Measurements from ENCODE around the gene TBP. TPM values are rescaled to one million over a fixed set of nuclear protein-coding genes. Genes with fewer than 3 reads are reported as not detected.

The TBP gene
- total RNA-seq, 1 donor from 2014 or later: 21.6 TPM

DNA sequence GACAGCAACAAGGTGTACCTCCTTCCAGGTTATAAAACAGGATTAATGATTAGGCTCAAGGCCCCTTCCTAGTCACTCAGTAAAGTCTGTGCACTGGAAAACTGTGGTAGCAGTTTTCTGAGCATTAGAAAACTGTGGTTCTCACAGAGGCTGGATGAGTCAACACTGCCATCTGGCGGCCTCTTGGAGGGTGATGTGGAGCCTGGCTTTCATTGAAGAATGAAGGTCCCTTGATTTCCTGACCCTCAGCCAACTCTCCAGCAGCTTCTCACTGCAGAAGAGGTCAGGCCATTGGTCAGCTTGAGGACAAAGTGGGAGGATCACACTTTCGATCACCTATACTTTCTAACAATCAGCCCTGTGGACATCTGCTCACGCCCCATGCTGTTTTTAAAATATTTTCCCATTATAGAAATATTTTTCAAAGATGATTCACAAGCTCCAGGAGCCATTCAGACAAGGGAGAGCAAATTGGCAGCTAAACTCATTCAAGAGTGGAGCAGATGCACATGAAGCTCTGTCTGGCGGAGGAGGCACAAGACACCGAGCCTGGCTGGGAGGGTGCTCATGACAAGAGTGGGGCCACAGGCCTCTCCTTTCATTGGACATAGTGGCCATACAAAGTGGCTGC lies 24.2 kb upstream of the TBP start:
- intact Hi-C loops (cut with micrococcal nuclease): loop anchor here (1.0 to 5.0 kb wide), 4 partner anchors 578 to 1635 kb away; no protein-coding TSS in a partner anchor
- Mint-ChIP-seq H3K27me3 (no peaks in the 10 kb centered on the region), H3K27ac (no peak overlapping the region), H3K9me3 (no peaks in the 10 kb centered on the region), H3K4me1 (no peaks in the 10 kb centered on the region), H3K4me3 (no peak overlapping the region), H3K36me3 (ENCODE audit: low read depth) (peaks cover 20% of the 10 kb centered on the region)
- TF ChIP-seq, protein P1, sequence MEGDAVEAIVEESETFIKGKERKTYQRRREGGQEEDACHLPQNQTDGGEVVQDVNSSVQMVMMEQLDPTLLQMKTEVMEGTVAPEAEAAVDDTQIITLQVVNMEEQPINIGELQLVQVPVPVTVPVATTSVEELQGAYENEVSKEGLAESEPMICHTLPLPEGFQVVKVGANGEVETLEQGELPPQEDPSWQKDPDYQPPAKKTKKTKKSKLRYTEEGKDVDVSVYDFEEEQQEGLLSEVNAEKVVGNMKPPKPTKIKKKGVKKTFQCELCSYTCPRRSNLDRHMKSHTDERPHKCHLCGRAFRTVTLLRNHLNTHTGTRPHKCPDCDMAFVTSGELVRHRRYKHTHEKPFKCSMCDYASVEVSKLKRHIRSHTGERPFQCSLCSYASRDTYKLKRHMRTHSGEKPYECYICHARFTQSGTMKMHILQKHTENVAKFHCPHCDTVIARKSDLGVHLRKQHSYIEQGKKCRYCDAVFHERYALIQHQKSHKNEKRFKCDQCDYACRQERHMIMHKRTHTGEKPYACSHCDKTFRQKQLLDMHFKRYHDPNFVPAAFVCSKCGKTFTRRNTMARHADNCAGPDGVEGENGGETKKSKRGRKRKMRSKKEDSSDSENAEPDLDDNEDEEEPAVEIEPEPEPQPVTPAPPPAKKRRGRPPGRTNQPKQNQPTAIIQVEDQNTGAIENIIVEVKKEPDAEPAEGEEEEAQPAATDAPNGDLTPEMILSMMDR (IDR thresholded peaks at IDR 0.05): peak; percentile 61
- peak; percentile 31 for DNase-seq
- POLR2A ChIA-PET: no interaction called here
- CTCF ChIA-PET: interaction anchor here (1.3 to 4.8 kb wide), 7 partner anchors 12 to 1635 kb away, joined by 3 to 27 read pairs (median 8); no protein-coding TSS in a partner anchor
- ATAC-seq (ENCODE audit: low read depth): peak; percentile 61

DNA sequence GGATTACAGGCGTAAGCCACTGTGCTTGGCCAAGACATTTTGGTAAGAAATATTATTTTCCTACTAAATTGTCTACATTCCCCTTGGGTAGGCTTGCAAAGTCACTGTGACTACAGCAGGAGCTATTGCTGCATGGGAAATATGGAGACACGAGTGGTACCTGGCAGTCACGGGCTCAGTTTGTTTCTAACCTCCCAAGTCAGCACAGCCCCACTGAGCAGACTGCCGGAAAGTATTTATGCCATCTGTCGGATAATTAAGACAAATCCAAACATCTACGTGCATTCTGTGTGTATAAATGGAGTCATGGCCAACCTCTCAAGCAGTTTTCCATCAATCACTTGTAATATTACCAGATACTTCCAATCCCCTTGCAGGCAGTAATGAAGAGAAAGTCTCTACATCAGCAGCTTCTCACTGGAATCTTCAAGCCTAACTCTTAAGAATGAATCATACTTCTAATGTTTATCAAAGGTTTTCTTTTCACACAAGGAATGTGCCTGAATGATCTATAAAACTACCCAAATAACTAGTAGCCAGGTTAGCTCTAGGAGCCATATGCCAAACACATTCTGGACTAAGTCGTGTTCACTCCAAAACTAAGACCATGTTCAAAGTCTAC lies 21.2 kb upstream of the TBP start:
- DNase-seq (no peak), ATAC-seq (ENCODE audit: low read depth) (no peak)
- Mint-ChIP-seq H3K27ac (no peak overlapping the region), H3K9me3 (no peaks in the 10 kb centered on the region), H3K4me3 (no peak overlapping the region), H3K27me3 (no peaks in the 10 kb centered on the region), H3K4me1 (no peaks in the 10 kb centered on the region), H3K36me3 (ENCODE audit: low read depth) (peaks cover 50% of the 10 kb centered on the region)
- TF ChIP-seq, protein P1 (IDR thresholded peaks at IDR 0.05): no peak
- intact Hi-C loops (cut with micrococcal nuclease): loop anchor here (5.0 kb wide), 1 partner anchor 581 kb away; no protein-coding TSS in a partner anchor
- POLR2A ChIA-PET: no interaction called here
- CTCF ChIA-PET: no interaction called here

DNA sequence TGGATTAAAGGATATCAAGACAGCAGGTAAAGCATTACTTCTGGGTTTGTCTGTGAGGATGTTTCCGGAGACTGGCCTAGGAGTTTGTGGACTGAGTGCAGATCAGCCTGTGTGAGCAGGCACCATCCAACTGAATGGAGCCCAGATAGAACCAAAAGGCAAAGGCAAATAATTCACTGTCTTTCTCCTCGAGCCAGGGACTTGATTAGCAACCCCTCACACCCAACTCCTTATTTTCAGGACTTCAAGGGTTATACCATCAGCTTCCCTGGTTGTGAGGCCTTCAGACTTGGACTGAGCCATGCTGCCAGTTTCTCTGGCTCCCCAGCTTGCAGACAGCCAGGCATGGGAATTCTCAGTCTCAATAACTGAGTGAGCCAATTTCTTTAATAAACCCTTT lies 20.4 kb upstream of the TBP start:
- no peak overlapping the region for H3K27ac Mint-ChIP-seq
- intact Hi-C loops (cut with micrococcal nuclease): loop anchor here (5.0 kb wide), 1 partner anchor 581 kb away; no protein-coding TSS in a partner anchor
- H3K4me3 Mint-ChIP-seq: no peak overlapping the region
- TF ChIP-seq, protein P1 (IDR thresholded peaks at IDR 0.05): no peak
- peaks cover 3% of the 10 kb centered on the region for H3K4me1 Mint-ChIP-seq
- peaks cover 57% of the 10 kb centered on the region for H3K36me3 Mint-ChIP-seq (ENCODE audit: low read depth)
- DNase-seq: no peak
- POLR2A ChIA-PET: no interaction called here
- no peaks in the 10 kb centered on the region for H3K9me3 Mint-ChIP-seq
- CTCF ChIA-PET: no interaction called here
- no peak for ATAC-seq (ENCODE audit: low read depth)
- no peaks in the 10 kb centered on the region for H3K27me3 Mint-ChIP-seq

- CTCF ChIA-PET: no interaction called here
- TF ChIP-seq, protein P1 (IDR thresholded peaks at IDR 0.05): no peak
- Mint-ChIP-seq H3K9me3 (no peaks in the 10 kb centered on the region), H3K36me3 (ENCODE audit: low read depth) (peaks cover 66% of the 10 kb centered on the region), H3K4me3 (no peak overlapping the region), H3K27ac (no peak overlapping the region), H3K27me3 (no peaks in the 10 kb centered on the region), H3K4me1 (peaks cover 9% of the 10 kb centered on the region)
- DNase-seq (no peak), ATAC-seq (ENCODE audit: low read depth) (no peak)
- intact Hi-C loops (cut with micrococcal nuclease): no loop called here
- POLR2A ChIA-PET: interaction anchor here (0.7 kb wide), 1 partner anchor 22 kb away, joined by 4 read pairs; no protein-coding TSS in a partner anchor
Observed at GRCh38 chr6:170535004-170535403, 19.2 kb upstream of the TBP start.

GRCh38 chr6:170536671-170537070 lies 17.5 kb upstream of the TBP start:
- Mint-ChIP-seq H3K9me3 (no peaks in the 10 kb centered on the region), H3K27me3 (no peaks in the 10 kb centered on the region), H3K36me3 (ENCODE audit: low read depth) (peaks cover 80% of the 10 kb centered on the region), H3K4me1 (peaks cover 12% of the 10 kb centered on the region), H3K4me3 (no peak overlapping the region), H3K27ac (no peak overlapping the region)
- TF ChIP-seq, protein P1 (IDR thresholded peaks at IDR 0.05): no peak
- CTCF ChIA-PET: no interaction called here
- no peak for DNase-seq
- no peak for ATAC-seq (ENCODE audit: low read depth)
- intact Hi-C loops (cut with micrococcal nuclease): no loop called here
- POLR2A ChIA-PET: no interaction called here

All from activated B cell treated with CpG ODN at 0.5 μM for 24 hours (primary cell).